HL-60 (cell line): ENCODE measurements around the gene KRT20.

ENCODE experiments used
- DNase-seq, 2 experiments: peaks; one replicate each; pipeline ENCODE4 v3.0.0-alpha.2; 2010 to 2020; ENCODE audit warnings: low read depth in 1 of 2, low spot score in 1 of 2
- H3K27ac ChIP-seq: fragments of 250-450 bp; sonication (Bioruptor Pico); replicated peaks from 2 replicates; pipeline ENCODE4 v1.5.1; 2020; ENCODE audit warnings: mild to moderate bottlenecking, moderate library complexity
- H3K27me3 ChIP-seq: fragments of 250-450 bp; sonication (Bioruptor Pico); 2 replicates; pipeline ENCODE4 v1.5.1; 2021; ENCODE audit warnings: mild to moderate bottlenecking, moderate library complexity; ENCODE audit not compliant: insufficient read depth, poor library complexity, severe bottlenecking
- H3K4me3 ChIP-seq: replicated peaks from 2 replicates; pipeline ENCODE4 v1.5.1; 2011; ENCODE audit warnings: mild to moderate bottlenecking, control low read depth, low read length; ENCODE audit not compliant: insufficient read depth
- CTCF ChIP-seq: IDR thresholded peaks from one replicate; pipeline ENCODE4 v1.5.1; 2011; ENCODE audit warnings: low read length, control low read depth, inconsistent platforms; ENCODE audit not compliant: insufficient read depth
- GABPA ChIP-seq: IDR thresholded peaks from 2 replicates; pipeline ENCODE4 v1.6.1; 2012; ENCODE audit warnings: low read depth
- POLR2AphosphoS5 ChIP-seq: IDR thresholded peaks from 2 replicates; pipeline ENCODE4 v1.6.1; 2012; ENCODE audit warnings: low read depth
- REST ChIP-seq: IDR thresholded peaks from 2 replicates; pipeline ENCODE4 v1.6.1; 2012; ENCODE audit warnings: low read depth; ENCODE audit not compliant: insufficient replicate concordance
- SPI1 ChIP-seq: IDR thresholded peaks from 2 replicates; pipeline ENCODE4 v1.6.1; 2012; ENCODE audit warnings: low read depth, mild to moderate bottlenecking, borderline replicate concordance

The KRT20 gene

GRCh38 chr17:40883626-40884334 lies 1.3 kb downstream of the KRT20 start:
- H3K4me3 ChIP-seq, result no peak overlapping the region
- TF ChIP-seq REST (no peak), CTCF (no peak), SPI1 (no peak), GABPA (no peak), POLR2AphosphoS5 (no peak)
- peaks cover 2% of the 10 kb centered on the region for H3K27me3 ChIP-seq
- DNase-seq, result no peak
- no peak overlapping the region for H3K27ac ChIP-seq

- no peak for DNase-seq
- Histone ChIP-seq H3K27me3 (peaks cover 2% of the 10 kb centered on the region), H3K4me3 (no peak overlapping the region), H3K27ac (no peak overlapping the region)
- TF ChIP-seq GABPA, result no peak
- no peak for TF ChIP-seq SPI1
- no peak for TF ChIP-seq CTCF
- no peak for TF ChIP-seq REST
- no peak for TF ChIP-seq POLR2AphosphoS5
These were observed 2.0 kb downstream of the KRT20 start for GRCh38 chr17:40883031-40883430.

GRCh38 chr17:40879026-40879425 lies 6.0 kb downstream of the KRT20 start:
- no peak for DNase-seq
- no peak overlapping the region for H3K27ac ChIP-seq
- no peak for TF ChIP-seq CTCF
- no peak for TF ChIP-seq REST
- TF ChIP-seq GABPA, result no peak
- no peak for TF ChIP-seq SPI1
- no peak for TF ChIP-seq POLR2AphosphoS5
- peaks cover 4% of the 10 kb centered on the region for H3K27me3 ChIP-seq
- H3K4me3 ChIP-seq, result no peak overlapping the region
